ENCODE data around the gene CCDC51. TPM values are rescaled to one million over a fixed set of nuclear protein-coding genes. Genes with fewer than 3 reads are reported as not detected.
"Not testable (repeated sequence)": the region's sequence is repeated elsewhere in the genome, so short reads cannot be mapped to it uniquely, and the experiment has no call there.

The CCDC51 gene
- total RNA-seq, 8 experiments from 2014 or later, result 14.9 to 90.4 (median 20.4) TPM

GRCh38 chr3:48463703-48464102, 23.8 kb upstream of the CCDC51 start:
- H3K27ac ChIP-seq, result no peak overlapping the region
- H3K4me3 ChIP-seq, result no peak overlapping the region
- 32 to 80% (median 57%) methylated on average over 1 to 3 of the region's 9 CpGs; no CpG with 5 or more reads in 6 of the 10 experiments for WGBS, 10 experiments
- ATAC-seq (replicated peaks in 6 of 8), result no peak
- peaks cover 27 to 30% of the 10 kb centered on the region in 2 donors for H3K4me1 ChIP-seq (replicated peaks in 1 of 2)
- in situ Hi-C loops (cut with MboI; ENCODE audit: low pct_unique_long_range_greater_than_20kb in 2 of 9, low sequenced_read_pairs in 9 of 9, unreplicated experiment in 9 of 9), result loop anchor here in 1 of 9 experiments (10.0 kb wide), 1 partner anchor 81 kb away; no protein-coding TSS in a partner anchor

GRCh38 chr3:48461767-48462166, 21.8 kb upstream of the CCDC51 start:
- not testable (repeated sequence) for ATAC-seq (replicated peaks in 6 of 8); H3K27ac ChIP-seq; H3K4me3 ChIP-seq
- 33 to 100% (median 91%) methylated on average over 1 to 7 of the region's 7 CpGs; no CpG with 5 or more reads in 2 of the 10 experiments for WGBS, 10 experiments
- in situ Hi-C loops (cut with MboI; ENCODE audit: low pct_unique_long_range_greater_than_20kb in 2 of 9, low sequenced_read_pairs in 9 of 9, unreplicated experiment in 9 of 9), result loop anchor here in 1 of 9 experiments (10.0 kb wide), 1 partner anchor 83 kb away; no protein-coding TSS in a partner anchor
- peaks cover 15 to 18% of the 10 kb centered on the region in 2 donors for H3K4me1 ChIP-seq (replicated peaks in 1 of 2)

DNA sequence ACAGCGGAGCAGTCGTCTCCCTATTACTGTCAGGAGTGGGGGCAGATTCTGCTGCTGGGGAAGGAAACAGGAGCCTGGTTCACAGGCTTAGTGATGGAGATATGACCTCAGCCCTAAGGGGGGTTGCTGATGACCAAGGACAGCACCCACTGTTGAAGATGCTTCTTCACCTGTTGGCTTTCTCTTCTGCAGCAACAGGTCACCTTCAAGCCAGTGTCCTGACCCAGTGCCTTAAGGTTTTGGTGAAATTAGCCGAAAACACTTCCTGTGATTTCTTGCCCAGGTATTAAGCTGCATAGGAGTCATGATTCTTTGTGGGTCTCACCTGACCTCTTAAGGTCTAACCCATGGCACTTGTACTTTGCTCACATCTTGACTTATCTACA, 20.6 kb upstream of the CCDC51 start:
- WGBS, 10 experiments, result 90 to 100% (median 98%) methylated on average over 1 to 3 of the region's 3 CpGs; no CpG with 5 or more reads in 4 of the 10 experiments
- in situ Hi-C loops (cut with MboI; ENCODE audit: low pct_unique_long_range_greater_than_20kb in 2 of 9, low sequenced_read_pairs in 9 of 9, unreplicated experiment in 9 of 9), result loop anchor here in 1 of 9 experiments (10.0 kb wide), 1 partner anchor 84 kb away; no protein-coding TSS in a partner anchor
- no peak for ATAC-seq (replicated peaks in 6 of 8)

GRCh38 chr3:48459773-48460516, 20.0 kb upstream of the CCDC51 start:
- no peak overlapping the region for H3K4me3 ChIP-seq
- H3K27ac ChIP-seq, result no peak overlapping the region
- ATAC-seq (replicated peaks in 6 of 8), result no peak
- WGBS, 10 experiments, result 90 to 100% (median 100%) methylated on average over 2 to 3 of the region's 7 CpGs; no CpG with 5 or more reads in 7 of the 10 experiments
- H3K4me1 ChIP-seq (replicated peaks in 1 of 2), result peaks cover under 1 to 3% of the 10 kb centered on the region in 2 donors
- in situ Hi-C loops (cut with MboI; ENCODE audit: low pct_unique_long_range_greater_than_20kb in 2 of 9, low sequenced_read_pairs in 9 of 9, unreplicated experiment in 9 of 9), result loop anchor here in 1 of 9 experiments (10.0 kb wide), 1 partner anchor 85 kb away; no protein-coding TSS in a partner anchor

More for the DNA sequence above, 20.6 kb upstream of the CCDC51 start:
- Histone ChIP-seq H3K4me1 (replicated peaks in 1 of 2) (peaks cover 4 to 7% of the 10 kb centered on the region in 2 donors), H3K4me3 (no peak overlapping the region), H3K27ac (no peak overlapping the region)

- no peak overlapping the region for H3K4me3 ChIP-seq
- in situ Hi-C loops (cut with MboI; ENCODE audit: low pct_unique_long_range_greater_than_20kb in 2 of 9, low sequenced_read_pairs in 9 of 9, unreplicated experiment in 9 of 9), result no loop called here
- ATAC-seq (replicated peaks in 6 of 8), result no peak
- H3K27ac ChIP-seq, result no peak overlapping the region
- 72 to 93% (median 83%) methylated on average over 1 to 3 of the region's 3 CpGs; no CpG with 5 or more reads in 6 of the 10 experiments for WGBS, 10 experiments
- H3K4me1 ChIP-seq (replicated peaks in 1 of 2), result no peaks in the 10 kb centered on the region
These were observed 19.4 kb upstream of the CCDC51 start for GRCh38 chr3:48459331-48459730.

- 100% methylated on average over 1 of the region's 1 CpG; no CpG with 5 or more reads in 6 of the 10 experiments for WGBS, 10 experiments
- H3K27ac ChIP-seq, result no peak overlapping the region
- in situ Hi-C loops (cut with MboI; ENCODE audit: low pct_unique_long_range_greater_than_20kb in 2 of 9, low sequenced_read_pairs in 9 of 9, unreplicated experiment in 9 of 9), result no loop called here
- no peak overlapping the region for H3K4me3 ChIP-seq
- no peaks in the 10 kb centered on the region for H3K4me1 ChIP-seq (replicated peaks in 1 of 2)
- no peak for ATAC-seq (replicated peaks in 6 of 8)
These were observed 16.5 kb upstream of the CCDC51 start for GRCh38 chr3:48456456-48456855.

GRCh38 chr3:48451270-48451669, 11.4 kb upstream of the CCDC51 start:
- ATAC-seq (replicated peaks in 6 of 8), result no peak
- in situ Hi-C loops (cut with MboI; ENCODE audit: low pct_unique_long_range_greater_than_20kb in 2 of 9, low sequenced_read_pairs in 9 of 9, unreplicated experiment in 9 of 9), result no loop called here
- no peak overlapping the region for H3K4me3 ChIP-seq
- 100% methylated on average over 1 of the region's 1 CpG; no CpG with 5 or more reads in 7 of the 10 experiments for WGBS, 10 experiments
- no peak overlapping the region for H3K27ac ChIP-seq
- H3K4me1 ChIP-seq (replicated peaks in 1 of 2), result peaks cover 8 to 13% of the 10 kb centered on the region in 2 donors

DNA sequence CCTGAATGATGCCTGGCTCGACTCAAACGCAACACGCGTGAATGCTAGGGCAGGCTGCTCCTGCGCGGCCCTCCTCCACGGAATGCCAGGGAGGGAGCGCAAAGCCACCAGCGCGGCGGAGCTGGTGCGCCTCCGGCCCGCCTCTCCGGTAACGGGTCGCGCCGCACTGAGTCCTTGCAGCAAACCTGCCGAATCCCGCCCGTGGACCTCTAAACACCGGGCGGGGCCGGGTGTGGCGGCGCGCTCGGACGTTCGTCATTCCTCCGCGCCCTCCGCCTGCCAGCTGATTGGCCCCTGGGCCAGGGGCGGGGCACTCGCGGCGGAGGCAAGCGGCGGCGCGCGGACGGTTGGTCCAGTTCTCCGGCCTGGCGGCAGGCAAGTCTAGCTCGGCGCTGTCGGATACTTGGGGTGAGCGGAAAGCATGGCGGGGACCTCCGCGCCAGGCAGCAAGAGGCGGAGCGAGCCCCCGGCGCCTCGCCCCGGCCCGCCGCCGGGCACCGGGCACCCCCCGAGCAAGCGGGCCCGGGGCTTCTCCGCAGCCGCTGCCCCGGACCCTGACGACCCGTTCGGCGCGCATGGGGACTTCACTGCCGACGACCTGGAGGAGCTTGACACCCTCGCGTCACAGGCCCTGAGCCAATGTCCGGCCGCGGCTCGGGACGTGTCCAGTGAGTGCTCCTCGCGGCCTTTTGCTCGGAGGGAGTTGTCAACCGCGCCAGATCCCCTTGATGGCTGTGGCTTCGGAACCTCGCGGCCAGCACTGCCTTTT, 6.7 kb upstream of the CCDC51 start, which contains the start of gene ATRIP:
Gene ATRIP (plus strand): TSS at position 313 of the 769 bp plus-strand sequence. CDS start 109 bp downstream, at position 422.
- WGBS, 10 experiments, result 0 to 4% (median 0%) methylated on average over 1 to 9 of the region's 91 CpGs; no CpG with 5 or more reads in 4 of the 10 experiments

GRCh38 chr3:48446043-48446424, 6.1 kb upstream of the CCDC51 start:
- in situ Hi-C loops (cut with MboI; ENCODE audit: low pct_unique_long_range_greater_than_20kb in 2 of 9, low sequenced_read_pairs in 9 of 9, unreplicated experiment in 9 of 9), result loop anchor here in 5 of 9 experiments (25.0 kb wide), 2 partner anchors 184 to 209 kb away; partner anchors contain the start of gene ZNF589 (in 1 of the 5)
- peaks cover 22 to 25% of the 10 kb centered on the region in 2 donors for H3K4me1 ChIP-seq (replicated peaks in 1 of 2)
- 0 to 80% (median 25%) methylated on average over 1 to 5 of the region's 6 CpGs; no CpG with 5 or more reads in 3 of the 10 experiments for WGBS, 10 experiments
- peak in 1 of 8 experiments; percentile 5 for ATAC-seq (replicated peaks in 6 of 8)
- H3K27ac ChIP-seq, result peak overlapping the region; percentile 55 to 62
- H3K4me3 ChIP-seq, result peak overlapping the region; percentile 65 to 91 (median 83)

More for the DNA sequence above, 6.7 kb upstream of the CCDC51 start, which contains the start of gene ATRIP:
- peak; percentile 91 to 95 (median 93) for ATAC-seq (replicated peaks in 6 of 8)
- Histone ChIP-seq H3K27ac (peak within 1 kb of the TSS; percentile 73 to 77), H3K4me1 (replicated peaks in 1 of 2) (peaks cover 16 to 19% of the 10 kb centered on the region in 2 donors), H3K4me3 (peak within 1 kb of the TSS; percentile 65 to 91 (median 83))
- in situ Hi-C loops (cut with MboI; ENCODE audit: low pct_unique_long_range_greater_than_20kb in 2 of 9, low sequenced_read_pairs in 9 of 9, unreplicated experiment in 9 of 9), result loop anchor here in 5 of 9 experiments (25.0 kb wide), 2 partner anchors 184 to 209 kb away; partner anchors contain the start of gene ZNF589 (in 1 of the 5)

DNA sequence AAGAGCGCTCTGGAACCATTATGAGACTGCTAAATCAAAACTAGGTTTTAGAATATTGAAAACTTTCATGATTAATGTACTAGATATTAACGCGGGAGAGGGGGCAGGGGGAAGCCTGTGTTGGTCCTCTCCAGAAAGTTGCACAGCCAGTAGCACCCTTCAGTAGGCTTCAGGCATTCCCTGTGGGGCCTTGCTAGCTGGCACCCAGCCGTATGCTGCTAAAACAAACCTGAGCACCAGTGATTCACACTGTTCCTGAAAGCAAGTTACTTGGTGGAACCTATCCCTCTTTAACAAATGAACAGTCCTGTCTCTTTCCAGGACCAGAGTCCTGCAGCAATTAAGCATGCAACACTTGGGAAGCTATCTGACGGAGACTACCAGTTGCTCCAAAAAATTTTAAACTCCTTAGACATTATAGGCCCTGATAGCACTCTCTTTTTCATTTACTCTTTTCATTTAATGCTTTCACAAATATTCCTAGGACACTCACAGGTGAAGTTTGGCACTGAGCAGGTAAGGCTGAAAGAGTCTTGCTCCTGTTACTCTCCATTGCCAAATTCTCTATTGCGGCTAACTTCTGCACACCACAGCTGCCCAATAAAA, 5.5 kb upstream of the CCDC51 start:
- WGBS, 10 experiments, result 52 to 100% (median 85%) methylated on average over 3 to 6 of the region's 6 CpGs; no CpG with 5 or more reads in 1 of the 10 experiments
- peaks cover 24 to 27% of the 10 kb centered on the region in 2 donors for H3K4me1 ChIP-seq (replicated peaks in 1 of 2)
- H3K4me3 ChIP-seq, result peak overlapping the region in 2 of 5 donors; percentile 71 to 84
- no peak overlapping the region for H3K27ac ChIP-seq
- in situ Hi-C loops (cut with MboI; ENCODE audit: low pct_unique_long_range_greater_than_20kb in 2 of 9, low sequenced_read_pairs in 9 of 9, unreplicated experiment in 9 of 9), result loop anchor here in 5 of 9 experiments (25.0 kb wide), 2 partner anchors 183 to 208 kb away; partner anchors contain the start of gene ZNF589 (in 1 of the 5)
- no peak for ATAC-seq (replicated peaks in 6 of 8)

DNA sequence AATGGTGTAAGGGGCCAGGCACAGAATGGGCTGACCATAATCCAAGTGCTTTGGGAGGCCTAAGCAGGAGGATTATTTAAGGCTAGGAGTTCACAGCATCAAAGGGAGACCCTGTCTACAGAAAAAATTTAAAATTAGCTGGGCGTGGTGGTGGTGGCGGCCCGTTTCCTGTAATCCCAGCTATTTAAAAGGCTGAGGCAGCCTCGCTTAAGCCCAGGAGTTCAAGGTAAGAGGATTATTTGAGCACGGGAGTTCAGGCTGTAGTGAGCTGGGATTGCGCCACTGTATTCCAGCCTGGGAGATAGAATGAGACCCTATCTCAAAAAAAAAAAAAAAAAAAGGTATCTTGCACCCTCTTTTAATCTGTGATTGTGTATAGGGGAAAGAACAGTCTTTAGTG, 2.0 kb upstream of the CCDC51 start:
- no peak for ATAC-seq (replicated peaks in 6 of 8)
- Histone ChIP-seq H3K4me1 (replicated peaks in 1 of 2) (peaks cover 20 to 21% of the 10 kb centered on the region in 2 donors), H3K27ac (no peak overlapping the region), H3K4me3 (no peak overlapping the region)
- in situ Hi-C loops (cut with MboI; ENCODE audit: low pct_unique_long_range_greater_than_20kb in 2 of 9, low sequenced_read_pairs in 9 of 9, unreplicated experiment in 9 of 9), result loop anchor here in 5 of 9 experiments (25.0 kb wide), 2 partner anchors 180 to 205 kb away; partner anchors contain the start of gene ZNF589 (in 1 of the 5)
- WGBS, 10 experiments, result 40 to 100% (median 86%) methylated on average over 1 to 6 of the region's 6 CpGs; no CpG with 5 or more reads in 2 of the 10 experiments

DNA sequence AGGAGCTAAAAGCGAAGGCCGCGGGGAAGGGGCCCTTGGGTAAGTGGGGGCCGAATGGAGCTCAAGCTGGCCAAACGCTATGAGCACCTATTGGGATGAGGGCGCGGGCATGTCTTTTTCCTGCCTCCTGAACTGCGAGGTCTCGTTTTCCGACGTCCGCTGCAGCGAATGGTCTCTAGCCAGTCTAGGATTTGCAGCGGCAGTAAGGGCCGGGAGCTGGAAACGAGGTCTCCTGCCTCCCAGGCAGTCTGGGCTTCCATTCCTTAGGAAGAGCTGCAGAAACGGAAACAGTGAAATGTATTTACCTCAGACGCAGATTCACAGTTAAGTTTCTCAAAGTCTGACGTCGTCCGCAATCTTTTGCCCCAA, 655 bp upstream of the CCDC51 start:
- peak overlapping the region; percentile 78 to 90 for H3K27ac ChIP-seq
- H3K4me3 ChIP-seq, result peak overlapping the region; percentile 62 to 94 (median 77)
- peak in 3 of 8 experiments; percentile 6 to 8 (median 7) for ATAC-seq (replicated peaks in 6 of 8)
- in situ Hi-C loops (cut with MboI; ENCODE audit: low pct_unique_long_range_greater_than_20kb in 2 of 9, low sequenced_read_pairs in 9 of 9, unreplicated experiment in 9 of 9), result loop anchor here in 5 of 9 experiments (25.0 kb wide), 2 partner anchors 178 to 203 kb away; partner anchors contain the start of gene ZNF589 (in 1 of the 5)
- WGBS, 10 experiments, result 0 to 6% (median 2%) methylated on average over 2 to 11 of the region's 21 CpGs; no CpG with 5 or more reads in 1 of the 10 experiments
- H3K4me1 ChIP-seq (replicated peaks in 1 of 2), result peaks cover 16% of the 10 kb centered on the region in 2 donors
